ENCODE results near the gene AFP.

Gene AFP

GRCh38 chr4:73396993-73397972, 38.7 kb upstream of the AFP start:
- DNase-seq (ENCODE audit: low spot score): no peak
- CTCF ChIA-PET: no interaction called here
- H3K27ac ChIP-seq: no peak overlapping the region
- POLR2A ChIA-PET (ENCODE audit: low non-redundant PET): no interaction called here
- no peak for TF ChIP-seq CTCF (conservative IDR thresholded peaks at IDR 0.05; ENCODE audit: low read depth)

GRCh38 chr4:73401412-73401811, 34.6 kb upstream of the AFP start:
- no peak for TF ChIP-seq CTCF (conservative IDR thresholded peaks at IDR 0.05; ENCODE audit: low read depth)
- DNase-seq (ENCODE audit: low spot score): no peak
- ChIA-PET CTCF (no interaction called here), POLR2A (ENCODE audit: low non-redundant PET) (no interaction called here)
- no peak overlapping the region for H3K27ac ChIP-seq

- H3K27ac ChIP-seq: no peak within 1 kb of the TSS
- TF ChIP-seq CTCF (conservative IDR thresholded peaks at IDR 0.05; ENCODE audit: low read depth): no peak
- ChIA-PET POLR2A (ENCODE audit: low non-redundant PET) (no interaction called here), CTCF (interaction anchor here (0.6 kb wide), 1 partner anchor 226 kb away, joined by 3 read pairs; no protein-coding TSS in a partner anchor)
- DNase-seq (ENCODE audit: low spot score): no peak
Observed at GRCh38 chr4:73404042-73404441, 32.0 kb upstream of the AFP start, which contains the start of gene ALB. ALB (plus strand) TSS chr4:73404287; CDS start chr4:73404328, 41 bp downstream.

- no peak for TF ChIP-seq CTCF (conservative IDR thresholded peaks at IDR 0.05; ENCODE audit: low read depth)
- ChIA-PET CTCF (interaction anchor here (0.6 kb wide), 1 partner anchor 227 kb away, joined by 3 read pairs; no protein-coding TSS in a partner anchor), POLR2A (ENCODE audit: low non-redundant PET) (no interaction called here)
- H3K27ac ChIP-seq: no peak overlapping the region
- DNase-seq (ENCODE audit: low spot score): no peak
Observed at GRCh38 chr4:73404457-73404856, 31.6 kb upstream of the AFP start.

GRCh38 chr4:73405138-73405537, 30.9 kb upstream of the AFP start:
- no peak overlapping the region for H3K27ac ChIP-seq
- no peak for DNase-seq (ENCODE audit: low spot score)
- no peak for TF ChIP-seq CTCF (conservative IDR thresholded peaks at IDR 0.05; ENCODE audit: low read depth)
- ChIA-PET CTCF (no interaction called here), POLR2A (ENCODE audit: low non-redundant PET) (no interaction called here)

- H3K27ac ChIP-seq: no peak overlapping the region
- POLR2A ChIA-PET (ENCODE audit: low non-redundant PET): no interaction called here
- TF ChIP-seq CTCF (conservative IDR thresholded peaks at IDR 0.05; ENCODE audit: low read depth): no peak
- DNase-seq (ENCODE audit: low spot score): no peak
- CTCF ChIA-PET: interaction anchor here (0.7 kb wide), 1 partner anchor 728 kb away, joined by 3 read pairs; no protein-coding TSS in a partner anchor
Observed at GRCh38 chr4:73406548-73406875, 29.5 kb upstream of the AFP start.

All from RWPE1 (cell line).